K562 (cell line): ENCODE data around the gene ZNF575. TPM values are rescaled to one million over a fixed set of nuclear protein-coding genes. Genes with fewer than 3 reads are reported as not detected.

Experiments used
- ATAC-seq: fragments of 200-7000 bp; cut with Tn5 transposase; 3 replicates; pipeline ENCODE4 v1.9.1; 2020; ENCODE audit warnings: moderate library complexity
- BruUV-seq: library from RNA; stranded (reverse); fragments of 400-500 nt; replicated peaks from 2 replicates; lab custom pipeline; 2021; lab: Mats Ljungman, UMichigan
- CTCF ChIA-PET: fragments of 300-600 bp; formaldehyde crosslinking; extraction: SDS; loops from one replicate; lab custom pipeline; 2021; ENCODE audit warnings: low intra/inter-chr PET ratio; lab: Yijun Ruan, JAX
- POLR2A ChIA-PET: fragments of 300-600, 350-650 bp; sonication (Branson Sonifier 250); formaldehyde crosslinking; extraction: SDS; loops from one replicate; lab custom pipeline; 2021; ENCODE audit warnings: antibody characterized with exemption, inconsistent platforms; lab: Yijun Ruan, JAX
- DNase-seq, 4 experiments: peaks; one replicate each; pipeline versions ENCODE4 v3.0.0 to v3.0.0-alpha.2; 2011 to 2018; ENCODE audit warnings: low spot score in 3 of 4, mixed read lengths in 3 of 4; ENCODE audit errors: extremely low read depth in 1 of 4
- FAIRE-seq: peaks from 2 replicates; lab custom pipeline; 2011; peaks lifted over from hg19 to GRCh38; lab: Jason Lieb, UNC
- H2AFZ ChIP-seq: 2 replicates; pipeline ENCODE4 v1.6.0; 2011; ENCODE audit warnings: low read depth, low read length, control low read depth, inconsistent platforms
- H3K27ac ChIP-seq: fragments of 200-600 bp; 3 replicates; pipeline ENCODE4 v1.8.0; 2011; ENCODE audit warnings: low read depth, mild to moderate bottlenecking, control low read depth, inconsistent platforms, low read length, moderate library complexity, mixed read lengths; ENCODE audit errors: extremely low read depth
- H3K27me3 ChIP-seq, 2 experiments: fragments of 300-600 bp in 1 of 2; 2 replicates in 1 of 2; 3 replicates in 1 of 2; pipeline versions ENCODE4 v1.6.0 to v1.8.0; 2011; ENCODE audit warnings: inconsistent platforms in 2 of 2, low read length in 2 of 2, mild to moderate bottlenecking in 1 of 2, mixed read lengths in 1 of 2, moderate library complexity in 1 of 2; ENCODE audit not compliant: control insufficient read depth in 2 of 2, insufficient read depth in 2 of 2
- H3K36me3 ChIP-seq: fragments of 300-600 bp; 3 replicates; pipeline ENCODE4 v1.8.0; 2011; ENCODE audit warnings: mild to moderate bottlenecking, low read length, inconsistent platforms; ENCODE audit not compliant: control insufficient read depth, insufficient read depth
- H3K4me1 ChIP-seq, 2 experiments: fragments of 200-600 bp in 1 of 2; replicated peaks in 1 of 2; 2 replicates in 1 of 2; 3 replicates in 1 of 2; pipeline versions ENCODE4 v1.5.1 to v1.8.0; 2011; ENCODE audit warnings: inconsistent platforms in 2 of 2, low read length in 2 of 2, mild to moderate bottlenecking in 1 of 2, mixed read lengths in 1 of 2, moderate library complexity in 1 of 2; ENCODE audit not compliant: control insufficient read depth in 2 of 2, insufficient read depth in 2 of 2
- H3K4me2 ChIP-seq: 2 replicates; pipeline ENCODE4 v1.6.1; 2011; ENCODE audit warnings: low read length, control low read depth, inconsistent platforms, mixed read lengths; ENCODE audit not compliant: insufficient read depth
- H3K4me3 ChIP-seq: fragments of 200-600 bp; sonication (generic), shearing (Covaris generic); 2 replicates; pipeline ENCODE4 v1.5.1; 2016; ENCODE audit warnings: control low read depth, inconsistent platforms
- H3K79me2 ChIP-seq: fragments of 200-600 bp; 3 replicates; pipeline ENCODE4 v1.8.0; 2011; ENCODE audit warnings: low read length, inconsistent platforms; ENCODE audit not compliant: control insufficient read depth, insufficient read depth
- H3K9ac ChIP-seq, 2 experiments: 2 replicates each; pipeline versions ENCODE4 v1.6.0 to v1.6.1; 2011; ENCODE audit warnings: low read depth in 2 of 2, low read length in 2 of 2, control low read depth in 1 of 2, inconsistent platforms in 1 of 2, mild to moderate bottlenecking in 1 of 2, mixed read lengths in 1 of 2; ENCODE audit not compliant: insufficient read depth in 1 of 2
- H3K9me1 ChIP-seq: one replicate; pipeline ENCODE4 v1.6.0; 2011; ENCODE audit warnings: inconsistent platforms, mild to moderate bottlenecking, low read length, moderate library complexity; ENCODE audit not compliant: control insufficient read depth, insufficient read depth
- H3K9me3 ChIP-seq: replicated peaks from 2 replicates; pipeline ENCODE4 v1.5.1; 2011; ENCODE audit warnings: low read depth, low read length, inconsistent platforms; ENCODE audit not compliant: control insufficient read depth, insufficient read depth
- H4K20me1 ChIP-seq: replicated peaks from 2 replicates; pipeline ENCODE4 v1.6.1; 2011; ENCODE audit warnings: low read length, inconsistent platforms, mixed read lengths; ENCODE audit not compliant: control insufficient read depth, insufficient read depth
- BRF2 ChIP-seq: IDR thresholded peaks from 3 replicates; pipeline ENCODE4 v1.6.1; 2011; ENCODE audit warnings: borderline replicate concordance, mild to moderate bottlenecking; ENCODE audit not compliant: insufficient read length, insufficient read depth
- LCOR ChIP-seq: sonication (generic); formaldehyde crosslinking; IDR thresholded peaks from 2 replicates; pipeline ENCODE4 v1.8.0; 2022; ENCODE audit warnings: mild to moderate bottlenecking, missing genetic modification reagents
- NCOA1 ChIP-seq: fragments of 450-650 bp; IDR thresholded peaks from 2 replicates; pipeline ENCODE4 v1.6.1; 2016; ENCODE audit warnings: low read depth
- NFXL1 ChIP-seq: fragments of 450-650 bp; formaldehyde crosslinking; IDR thresholded peaks from 2 replicates; pipeline ENCODE4 v1.4.0; 2021; ENCODE audit warnings: mild to moderate bottlenecking
- PATZ1 ChIP-seq: fragments of 250-450 bp; sonication (Bioruptor Pico); IDR thresholded peaks from 2 replicates; pipeline ENCODE4 v1.5.0; 2020; ENCODE audit warnings: mild to moderate bottlenecking, borderline replicate concordance
- TAF7 ChIP-seq: fragments of 450-650 bp; IDR thresholded peaks from 2 replicates; pipeline ENCODE4 v1.6.1; 2016; ENCODE audit warnings: missing genetic modification characterization, missing compliant biosample characterization
- ZBTB40 ChIP-seq, 2 experiments: fragments of 450-650 bp in 1 of 2; sonication (generic) in 1 of 2; formaldehyde crosslinking in 1 of 2; IDR thresholded peaks; 2 replicates each; pipeline versions ENCODE4 v1.7.1 to v1.9.0; 2016 to 2022; ENCODE audit warnings: inconsistent platforms in 1 of 2, mild to moderate bottlenecking in 1 of 2, missing genetic modification reagents in 1 of 2
- ZC3H4 ChIP-seq: sonication (generic); formaldehyde crosslinking; IDR thresholded peaks from 2 replicates; pipeline ENCODE4 v1.9.0; 2021; ENCODE audit warnings: missing genetic modification reagents, borderline replicate concordance
- ZNF511 ChIP-seq: sonication (generic); formaldehyde crosslinking; IDR thresholded peaks from 2 replicates; pipeline ENCODE4 v1.8.0; 2022; ENCODE audit warnings: mild to moderate bottlenecking, missing genetic modification reagents
- WGBS: fragments of 100-300 bp; shearing (Covaris generic); methylation state at CpG from one replicate; pipeline ENCODE4 v1.1.6; 2016; ENCODE audit warnings: low coverage, mixed read lengths; ENCODE audit not compliant: insufficient coverage; ENCODE audit errors: missing lambda C conversion rate; 5-methylcytosine and 5-hydroxymethylcytosine counted together
- in situ Hi-C: fragments of 300-500 bp; cut with MboI; formaldehyde crosslinking; loops from 4 replicates; pipeline ENCODE4 v1.15.0; 2018; ENCODE audit warnings: inconsistent platforms, mixed read lengths
- intact Hi-C: fragments of 100-400 bp; cut with micrococcal nuclease; formaldehyde crosslinking; loops from 2 replicates; pipeline ENCODE4 v1.14.2; 2022
- polyA plus RNA-seq, 8 experiments: library from polyadenylated mRNA; depleted of rRNA in 4 of 8; stranded (reverse) in 5 of 8; unstranded in 3 of 8; fragments of >200 nt; fragmentation: Nextera tagmentation in 2 of 8; fragmentation: Illumina TruSeq in 1 of 8; extraction: Ambion mirVana in 2 of 8; extraction: Trizol in 1 of 8; gene quantifications; 2 replicates each; pipeline versions ENCODE4 v1.2.1 to v1.2.3, GENCODE V29; 2011 to 2014; ENCODE audit warnings: inconsistent platforms in 1 of 8, missing spikeins in 1 of 8
- total RNA-seq, 7 experiments: library from RNA; depleted of rRNA in 6 of 7; stranded (reverse); fragments of >200 nt in 6 of 7; fragmentation: Illumina TruSeq in 2 of 7; extraction: Trizol in 2 of 7; gene quantifications; 2 replicates each; pipeline versions ENCODE4 v1.2.1 to v1.2.3, GENCODE V29; 2011 to 2021; ENCODE audit warnings: low replicate concordance in 1 of 7

Gene ZNF575
- total and polyA plus RNA-seq, 9 of the 15 experiments (the other 6 are each of a cell fraction or from before 2014, with no cell fraction given), result 0.20 to 0.98 (median 0.32) TPM; not detected in 6

GRCh38 chr19:43490759-43491158 lies 42.2 kb upstream of the ZNF575 start:
- no peak overlapping the region for H3K27ac ChIP-seq
- DNase-seq, result no peak
- H2AFZ ChIP-seq, result no peak overlapping the region
- H3K79me2 ChIP-seq, result no peaks in the 10 kb centered on the region
- 54% methylated on average over 5 of the region's 5 CpGs for WGBS
- ATAC-seq, result no peak
- no peaks in the 10 kb centered on the region for H4K20me1 ChIP-seq
- BruUV-seq, result no TSS peak
- peak overlapping the region in 1 of 2 experiments; percentile 35; a peak in 1 of 4 replicates for H3K9ac ChIP-seq
- no peak overlapping the region for H3K4me3 ChIP-seq
- intact Hi-C loops, result no loop called here
- H3K27me3 ChIP-seq, result no peaks in the 10 kb centered on the region
- ChIA-PET CTCF (no interaction called here), POLR2A (interaction anchor here (0.9 to 1.5 kb wide), 6 partner anchors 8 to 35 kb away, joined by 3 to 5 read pairs (median 4); partner anchors contain the start of gene PHLDB3)
- no peaks in the 10 kb centered on the region; a peak in 1 of 5 replicates for H3K4me1 ChIP-seq
- H3K4me2 ChIP-seq, result no peak overlapping the region
- H3K36me3 ChIP-seq, result peaks cover 3% of the 10 kb centered on the region; the same call in 1 of the 3 replicates
- no peak for FAIRE-seq
- in situ Hi-C loops, result no loop called here
- no peaks in the 10 kb centered on the region for H3K9me1 ChIP-seq
- H3K9me3 ChIP-seq, result no peaks in the 10 kb centered on the region
- TF ChIP-seq TAF7 (tag) (no peak), NFXL1 (no peak), ZBTB40 (IDR thresholded peaks at IDR 0.05) (no peak), ZBTB40 (CRISPR knock-in tag; IDR thresholded peaks at IDR 0.05) (no peak), ZC3H4 (no peak), NCOA1 (no peak), ZNF511 (CRISPR knock-in tag) (no peak), PATZ1 (no peak), BRF2 (no peak), LCOR (no peak)
